ENCODE data around the gene ANO2.
"Not testable (repeated sequence)": the region's sequence is repeated elsewhere in the genome, so short reads cannot be mapped to it uniquely, and the experiment has no call there.

Gene ANO2

GRCh38 chr12:5549011-5549410, 396.0 kb downstream of the ANO2 start:
- DNase-seq (ENCODE audit: low read depth in 2 of 2): no peak

GRCh38 chr12:5548152-5548943, 396.7 kb downstream of the ANO2 start:
- no peak for DNase-seq (ENCODE audit: low read depth in 2 of 2)

- no peak for DNase-seq (ENCODE audit: low read depth in 2 of 2)
These were observed 398.4 kb downstream of the ANO2 start for GRCh38 chr12:5546616-5547015.

GRCh38 chr12:5537771-5538170, 407.3 kb downstream of the ANO2 start:
- DNase-seq (ENCODE audit: low read depth in 2 of 2): no peak

GRCh38 chr12:5537026-5537615, 407.9 kb downstream of the ANO2 start:
- not testable (repeated sequence) for DNase-seq (ENCODE audit: low read depth in 2 of 2)

GRCh38 chr12:5535541-5535940, 409.5 kb downstream of the ANO2 start:
- no peak for DNase-seq (ENCODE audit: low read depth in 2 of 2)

- DNase-seq (ENCODE audit: low read depth in 2 of 2): no peak
These were observed 410.4 kb downstream of the ANO2 start for GRCh38 chr12:5534426-5535199.

- no peak for DNase-seq (ENCODE audit: low read depth in 2 of 2)
These were observed 411.7 kb downstream of the ANO2 start for GRCh38 chr12:5533368-5533767.

GRCh38 chr12:5525783-5526367, 419.2 kb downstream of the ANO2 start:
- DNase-seq (ENCODE audit: low read depth in 2 of 2): no peak

- DNase-seq (ENCODE audit: low read depth in 2 of 2): no peak
These were observed 420.2 kb downstream of the ANO2 start for GRCh38 chr12:5524769-5525436.

- DNase-seq (ENCODE audit: low read depth in 2 of 2): no peak
These were observed 420.8 kb downstream of the ANO2 start for GRCh38 chr12:5524116-5524768.

GRCh38 chr12:5523396-5524115, 421.5 kb downstream of the ANO2 start:
- no peak for DNase-seq (ENCODE audit: low read depth in 2 of 2)

GRCh38 chr12:5522432-5523335, 422.4 kb downstream of the ANO2 start:
- DNase-seq (ENCODE audit: low read depth in 2 of 2): no peak

GRCh38 chr12:5521456-5522325, 423.4 kb downstream of the ANO2 start:
- DNase-seq (ENCODE audit: low read depth in 2 of 2): no peak

- no peak for DNase-seq (ENCODE audit: low read depth in 2 of 2)
These were observed 424.2 kb downstream of the ANO2 start for GRCh38 chr12:5520831-5521230.

GRCh38 chr12:5520037-5520436, 425.0 kb downstream of the ANO2 start:
- no peak for DNase-seq (ENCODE audit: low read depth in 2 of 2)

GRCh38 chr12:5518584-5519365, 426.3 kb downstream of the ANO2 start:
- DNase-seq (ENCODE audit: low read depth in 2 of 2): no peak

All from stimulated activated CD8-positive, alpha-beta memory T cell treated with anti-CD3 and anti-CD28 coated beads, Interleukin-2, amount 100 ng/mL, for 48 hours (primary cell).